Subcutaneous abdominal adipose tissue (tissue), 5 donors: ENCODE data around the gene HOXC9.

Experiments
- H3K27ac ChIP-seq: one replicate; pipeline ENCODE4 v1.7.0; 2013; ENCODE audit warnings: low read depth, mild to moderate bottlenecking, inconsistent platforms, low read length, moderate library complexity
- H3K27me3 ChIP-seq, 5 donors: one replicate each; pipeline ENCODE4 v1.7.0; 2013; ENCODE audit warnings: low read length in 5 of 5, inconsistent platforms in 1 of 5; ENCODE audit not compliant: control insufficient read depth in 5 of 5, insufficient read depth in 4 of 5
- H3K36me3 ChIP-seq, 5 donors: one replicate each; pipeline ENCODE4 v1.7.0; 2013; ENCODE audit warnings: low read length in 5 of 5; ENCODE audit not compliant: control insufficient read depth in 5 of 5, insufficient read depth in 5 of 5
- H3K4me1 ChIP-seq, 5 donors: one replicate each; pipeline ENCODE4 v1.7.0; 2013; ENCODE audit warnings: low read length in 5 of 5, mild to moderate bottlenecking in 3 of 5, moderate library complexity in 1 of 5; ENCODE audit not compliant: control insufficient read depth in 5 of 5, insufficient read depth in 5 of 5
- H3K4me3 ChIP-seq, 5 donors: one replicate each; pipeline ENCODE4 v1.7.0; 2013; ENCODE audit warnings: low read length in 5 of 5, low read depth in 1 of 5
- H3K9ac ChIP-seq, 5 donors: one replicate each; pipeline ENCODE4 v1.7.0; 2013; ENCODE audit warnings: low read length in 5 of 5, mild to moderate bottlenecking in 4 of 5, moderate library complexity in 3 of 5
- H3K9me3 ChIP-seq, 5 donors: one replicate each; pipeline ENCODE4 v1.7.0; 2013; ENCODE audit warnings: low read length in 5 of 5; ENCODE audit not compliant: control insufficient read depth in 5 of 5
- donor health status: healthy.
- donor health status: healthy.
- donor health status: healthy.
- donor health status: healthy.
- donor health status: healthy.

HOXC9 gene

GRCh38 chr12:53955036-53955775, 44.8 kb upstream of the HOXC9 start:
- Histone ChIP-seq H3K4me3 (no peak overlapping the region), H3K36me3 (no peaks in the 10 kb centered on the region), H3K27me3 (peaks cover 84 to 95% (median 89%) of the 10 kb centered on the region in 5 donors), H3K4me1 (peaks cover 0 to 32% (median 18%) of the 10 kb centered on the region in 5 donors), H3K9me3 (no peaks in the 10 kb centered on the region), H3K9ac (no peak overlapping the region), H3K27ac (no peak overlapping the region)

GRCh38 chr12:53955776-53956250, 44.1 kb upstream of the HOXC9 start:
- Histone ChIP-seq H3K27ac (no peak overlapping the region), H3K9ac (no peak overlapping the region), H3K4me3 (no peak overlapping the region), H3K27me3 (peaks cover 83 to 95% (median 89%) of the 10 kb centered on the region in 5 donors), H3K4me1 (peaks cover 0 to 33% (median 19%) of the 10 kb centered on the region in 5 donors), H3K9me3 (peaks cover 0 to 2% (median 0%) of the 10 kb centered on the region in 5 donors), H3K36me3 (no peaks in the 10 kb centered on the region)

- H3K4me1 ChIP-seq: peaks cover 0 to 39% (median 24%) of the 10 kb centered on the region in 5 donors
- H3K4me3 ChIP-seq: no peak overlapping the region
- no peak overlapping the region for H3K27ac ChIP-seq
- peaks cover 83 to 95% (median 89%) of the 10 kb centered on the region in 5 donors for H3K27me3 ChIP-seq
- no peak overlapping the region for H3K9ac ChIP-seq
- no peaks in the 10 kb centered on the region for H3K36me3 ChIP-seq
- H3K9me3 ChIP-seq: peaks cover 0 to 2% (median 0%) of the 10 kb centered on the region in 5 donors
Measured at GRCh38 chr12:53956251-53956887, 43.6 kb upstream of the HOXC9 start.

- H3K36me3 ChIP-seq: no peaks in the 10 kb centered on the region
- peaks cover 0 to 2% (median 0%) of the 10 kb centered on the region in 5 donors for H3K9me3 ChIP-seq
- no peak overlapping the region for H3K9ac ChIP-seq
- H3K4me3 ChIP-seq: no peak overlapping the region
- peaks cover 83 to 95% (median 90%) of the 10 kb centered on the region in 5 donors for H3K27me3 ChIP-seq
- H3K27ac ChIP-seq: no peak overlapping the region
- H3K4me1 ChIP-seq: peaks cover 0 to 33% (median 27%) of the 10 kb centered on the region in 5 donors
Measured at GRCh38 chr12:53956914-53957536, 42.9 kb upstream of the HOXC9 start.

- Histone ChIP-seq H3K4me1 (peaks cover 0 to 24% (median 21%) of the 10 kb centered on the region in 5 donors), H3K36me3 (no peaks in the 10 kb centered on the region), H3K27ac (no peak overlapping the region), H3K9me3 (peaks cover 0 to 2% (median 0%) of the 10 kb centered on the region in 5 donors), H3K27me3 (peaks cover 84 to 96% (median 95%) of the 10 kb centered on the region in 5 donors), H3K4me3 (no peak overlapping the region), H3K9ac (no peak overlapping the region)
Measured at GRCh38 chr12:53958128-53958527, 41.8 kb upstream of the HOXC9 start.

- H3K27me3 ChIP-seq: peaks cover 87 to 98% (median 95%) of the 10 kb centered on the region in 5 donors
- H3K9me3 ChIP-seq: peaks cover 0 to 2% (median 0%) of the 10 kb centered on the region in 5 donors
Measured at GRCh38 chr12:53959314-53959713, 40.6 kb upstream of the HOXC9 start.

GRCh38 chr12:53960187-53961024, 39.6 kb upstream of the HOXC9 start:
- Histone ChIP-seq H3K27me3 (peaks cover 94 to 100% (median 97%) of the 10 kb centered on the region in 5 donors), H3K9me3 (peaks cover 0 to 2% (median 0%) of the 10 kb centered on the region in 5 donors), H3K9ac (no peak overlapping the region), H3K4me3 (no peak overlapping the region), H3K36me3 (no peaks in the 10 kb centered on the region), H3K4me1 (peaks cover 0 to 14% (median 9%) of the 10 kb centered on the region in 5 donors), H3K27ac (no peak overlapping the region)

More at GRCh38 chr12:53959314-53959713, 40.6 kb upstream of the HOXC9 start:
- Histone ChIP-seq H3K4me1 (peaks cover 0 to 15% (median 13%) of the 10 kb centered on the region in 5 donors), H3K27ac (no peak overlapping the region), H3K9ac (no peak overlapping the region), H3K36me3 (no peaks in the 10 kb centered on the region), H3K4me3 (no peak overlapping the region)

GRCh38 chr12:53961025-53961761, 38.8 kb upstream of the HOXC9 start:
- no peak overlapping the region for H3K27ac ChIP-seq
- peaks cover 0 to 2% (median 0%) of the 10 kb centered on the region in 5 donors for H3K9me3 ChIP-seq
- H3K9ac ChIP-seq: no peak overlapping the region
- H3K27me3 ChIP-seq: peaks cover 88 to 100% (median 96%) of the 10 kb centered on the region in 5 donors
- H3K4me1 ChIP-seq: peaks cover 0 to 15% (median 10%) of the 10 kb centered on the region in 5 donors
- H3K36me3 ChIP-seq: no peaks in the 10 kb centered on the region
- H3K4me3 ChIP-seq: no peak overlapping the region

GRCh38 chr12:53963005-53963404, 37.0 kb upstream of the HOXC9 start:
- Histone ChIP-seq H3K4me3 (no peak overlapping the region), H3K27me3 (peaks cover 87 to 100% (median 92%) of the 10 kb centered on the region in 5 donors), H3K36me3 (no peaks in the 10 kb centered on the region), H3K27ac (no peak overlapping the region), H3K4me1 (peaks cover 0 to 17% (median 15%) of the 10 kb centered on the region in 5 donors), H3K9me3 (peaks cover 0 to 2% (median 0%) of the 10 kb centered on the region in 5 donors), H3K9ac (no peak overlapping the region)
